HPDE6-E6E7 (cell line): Measurements from ENCODE around the gene TMEM33.
"Not testable (repeated sequence)": the region's sequence is repeated elsewhere in the genome, so short reads cannot be mapped to it uniquely, and the experiment has no call there.

Source experiments
- DNase-seq: peaks from one replicate; pipeline ENCODE4 v3.0.0; 2011; ENCODE audit warnings: missing footprints; ENCODE audit errors: extremely low spot score

Gene TMEM33, protein sequence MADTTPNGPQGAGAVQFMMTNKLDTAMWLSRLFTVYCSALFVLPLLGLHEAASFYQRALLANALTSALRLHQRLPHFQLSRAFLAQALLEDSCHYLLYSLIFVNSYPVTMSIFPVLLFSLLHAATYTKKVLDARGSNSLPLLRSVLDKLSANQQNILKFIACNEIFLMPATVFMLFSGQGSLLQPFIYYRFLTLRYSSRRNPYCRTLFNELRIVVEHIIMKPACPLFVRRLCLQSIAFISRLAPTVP

GRCh38 chr4:41934901-41935651, at the start of gene TMEM33:
Gene TMEM33 (plus strand): TSS chr4:41935429. CDS start chr4:41935485, 56 bp downstream.
- DNase-seq, result peak; percentile 86

DNA sequence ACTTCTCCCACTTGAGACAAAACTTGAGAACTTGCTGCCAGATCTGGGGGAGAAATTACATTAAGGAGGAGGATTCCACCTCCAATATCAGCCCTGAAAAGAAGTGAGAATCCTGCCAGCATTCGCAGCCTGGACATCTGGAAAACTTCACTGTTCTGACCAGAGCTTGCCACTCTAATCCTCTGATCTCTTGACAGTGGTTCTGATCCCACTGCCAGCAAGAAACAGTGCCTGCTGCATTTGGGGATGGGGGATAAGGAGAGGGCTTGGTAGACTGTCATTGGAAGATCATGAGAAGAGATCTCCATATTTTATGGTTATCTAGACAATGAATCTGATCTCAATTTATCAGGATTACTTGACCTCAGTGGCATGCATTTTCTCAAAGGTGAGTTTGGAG, 49.8 kb upstream of the TMEM33 start:
- DNase-seq, result no peak

GRCh38 chr4:41887277-41887676, 48.0 kb upstream of the TMEM33 start:
- no peak for DNase-seq

DNA sequence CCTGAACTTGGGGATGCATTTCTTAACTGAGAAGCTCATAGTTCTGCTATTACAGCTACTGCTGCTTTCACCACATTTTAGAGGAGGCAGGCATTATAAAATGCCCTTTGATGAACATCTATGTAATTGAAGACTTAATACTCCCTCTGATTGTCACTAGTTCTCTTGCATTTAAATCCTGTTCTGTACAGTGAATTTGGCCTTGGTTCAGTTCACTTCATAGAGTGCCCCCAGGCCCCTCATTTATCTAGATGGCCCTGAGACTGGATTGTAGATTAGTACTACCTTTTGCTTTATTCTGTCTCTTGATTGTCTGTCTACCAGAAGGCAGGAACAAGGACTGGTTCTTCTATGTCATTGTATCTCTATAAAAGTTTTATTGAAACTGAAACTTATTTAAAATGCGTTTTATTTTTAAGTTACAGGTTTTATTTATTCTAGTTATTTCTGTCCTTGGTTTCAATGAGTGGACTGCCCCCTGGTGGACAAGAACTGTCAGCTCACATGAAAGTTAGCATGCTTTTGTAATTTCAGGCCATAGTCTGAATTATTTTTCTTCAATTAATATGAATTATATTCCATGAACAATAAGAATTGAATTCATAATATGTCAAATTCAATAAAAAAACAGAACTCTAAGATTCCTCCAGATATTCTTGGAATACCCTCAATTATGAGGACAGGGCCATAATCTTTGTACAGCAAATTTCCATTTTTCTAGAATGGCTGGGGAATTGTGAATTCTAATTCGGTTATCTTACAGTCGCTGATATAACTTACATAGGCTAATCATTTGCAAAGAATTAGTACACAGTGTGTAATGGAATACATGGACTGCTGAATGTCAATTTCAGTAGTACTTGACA, 47.2 kb upstream of the TMEM33 start:
- no peak for DNase-seq

- DNase-seq, result no peak
Observed at GRCh38 chr4:41888687-41889074, 46.5 kb upstream of the TMEM33 start.

- DNase-seq, result no peak
Observed at GRCh38 chr4:41889317-41889716, 45.9 kb upstream of the TMEM33 start.

- DNase-seq, result no peak
Observed at GRCh38 chr4:41890085-41890484, 45.1 kb upstream of the TMEM33 start.

DNA sequence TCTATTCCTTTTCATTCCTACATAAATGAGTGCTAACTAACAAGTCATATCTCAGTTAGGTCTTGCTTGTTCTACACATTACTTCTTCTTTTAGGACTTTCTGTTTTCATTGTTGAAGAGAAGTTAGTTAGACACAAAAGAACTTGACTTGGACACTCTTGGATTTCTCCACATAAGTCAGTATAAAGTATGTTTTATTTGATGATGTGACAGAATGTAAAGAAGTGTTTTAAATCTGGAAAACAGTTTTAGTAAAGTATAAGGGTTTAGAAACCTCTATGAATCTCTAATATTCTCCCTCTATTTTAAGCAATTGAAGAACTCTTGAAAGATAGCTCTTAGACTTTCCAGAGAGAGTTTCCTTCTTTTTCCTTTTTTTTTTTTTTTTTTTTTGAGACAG, 38.6 kb upstream of the TMEM33 start:
- no peak for DNase-seq

GRCh38 chr4:41897698-41898097, 37.5 kb upstream of the TMEM33 start:
- no peak for DNase-seq

- not testable (repeated sequence) for DNase-seq
Observed at GRCh38 chr4:41909136-41909535, 26.1 kb upstream of the TMEM33 start.

DNA sequence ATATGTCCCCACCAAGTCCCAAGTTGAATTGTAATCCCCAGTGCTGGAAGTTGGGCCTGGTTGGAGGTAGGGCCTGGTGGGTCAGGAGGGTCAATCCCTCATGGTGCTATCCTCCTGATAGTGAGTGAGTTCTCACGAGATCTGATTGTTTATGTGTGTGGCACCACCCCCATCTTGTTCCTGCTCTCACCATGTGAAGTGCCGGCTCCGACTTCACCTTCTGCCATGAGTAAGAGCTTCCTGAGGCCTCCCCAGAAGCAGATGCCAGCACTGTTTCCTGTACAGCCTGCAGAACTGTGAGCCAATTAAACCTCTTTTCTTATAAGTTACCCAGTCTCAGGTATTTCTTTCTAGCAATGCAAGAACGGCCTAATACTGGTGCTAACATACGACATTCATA, 22.7 kb upstream of the TMEM33 start:
- no peak for DNase-seq

DNA sequence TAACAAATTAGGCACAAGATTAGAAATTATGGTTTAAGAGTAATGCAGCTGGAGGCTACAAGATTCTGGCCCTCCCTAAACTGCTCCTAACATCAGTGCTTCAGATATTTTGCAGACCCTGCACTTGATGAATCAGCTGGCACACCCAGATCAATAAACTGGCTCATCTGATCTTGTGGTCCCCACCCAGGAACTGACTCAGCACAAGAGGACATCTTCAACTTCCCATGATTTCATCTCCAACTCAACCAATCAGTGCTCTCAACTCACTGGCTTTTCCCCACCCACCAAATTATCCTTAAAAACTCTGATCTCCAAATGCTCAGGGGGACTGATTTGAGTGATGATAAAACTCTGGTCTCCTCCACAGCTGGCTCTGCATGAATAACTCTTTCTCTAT, 21.7 kb upstream of the TMEM33 start:
- no peak for DNase-seq

DNA sequence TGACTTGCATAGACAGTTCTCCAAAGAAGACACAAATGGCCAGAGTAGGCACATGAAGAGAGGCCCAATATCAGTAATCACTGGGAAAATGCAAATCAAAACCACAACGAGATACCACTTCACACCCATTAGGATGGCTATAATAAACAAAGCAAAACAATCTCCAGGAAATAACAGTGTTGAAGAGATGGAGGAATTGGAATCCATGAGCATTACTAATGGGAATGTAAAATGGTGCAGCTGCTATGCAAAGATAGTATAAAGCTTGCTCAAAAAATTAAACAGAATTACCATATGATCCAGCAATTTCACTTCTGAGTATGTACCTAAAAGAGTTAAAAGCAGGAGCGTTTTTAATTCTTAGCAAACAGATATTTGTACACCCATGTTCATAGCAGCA, 17.0 kb upstream of the TMEM33 start:
- DNase-seq, result no peak

- not testable (repeated sequence) for DNase-seq
Observed at GRCh38 chr4:41920416-41920815, 14.8 kb upstream of the TMEM33 start.

- DNase-seq, result no peak
Observed at GRCh38 chr4:41921476-41921875, 13.8 kb upstream of the TMEM33 start.

GRCh38 chr4:41927796-41928499, 7.3 kb upstream of the TMEM33 start:
- DNase-seq, result no peak

DNA sequence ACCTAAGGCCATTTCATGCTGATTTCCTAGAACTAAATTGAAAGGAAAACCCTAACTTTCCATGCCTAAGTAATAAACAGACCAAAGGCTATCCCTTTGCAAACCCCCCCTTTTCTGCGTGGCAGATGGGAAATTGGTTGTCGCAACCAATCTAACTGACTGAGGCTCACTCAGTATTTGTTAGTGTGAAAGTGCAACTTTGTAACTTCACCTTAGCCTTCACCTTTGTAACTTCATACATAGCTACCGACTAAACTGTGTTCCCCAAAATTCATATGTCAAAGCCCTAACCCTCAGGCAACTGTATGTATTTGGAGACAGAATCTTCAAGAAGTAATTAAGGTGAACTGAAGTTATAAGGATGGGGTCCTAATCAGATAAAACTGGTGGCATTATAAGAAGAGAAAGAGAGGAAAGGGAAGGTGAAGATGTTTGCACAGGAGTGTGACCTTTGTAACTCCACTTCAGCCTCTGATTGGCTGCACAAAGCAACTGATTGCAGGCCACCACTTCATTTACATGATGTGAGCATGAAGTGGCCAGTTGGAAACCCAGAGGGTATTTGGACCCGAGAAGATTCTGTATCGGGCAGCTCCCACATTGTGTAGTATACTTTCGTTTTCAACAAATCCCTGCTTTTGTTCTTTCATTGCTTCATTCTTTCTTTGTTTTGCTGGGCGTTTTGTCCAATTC, 4.9 kb upstream of the TMEM33 start:
- no peak for DNase-seq

- DNase-seq, result no peak
Observed at GRCh38 chr4:41932988-41933387, 2.2 kb upstream of the TMEM33 start.

DNA sequence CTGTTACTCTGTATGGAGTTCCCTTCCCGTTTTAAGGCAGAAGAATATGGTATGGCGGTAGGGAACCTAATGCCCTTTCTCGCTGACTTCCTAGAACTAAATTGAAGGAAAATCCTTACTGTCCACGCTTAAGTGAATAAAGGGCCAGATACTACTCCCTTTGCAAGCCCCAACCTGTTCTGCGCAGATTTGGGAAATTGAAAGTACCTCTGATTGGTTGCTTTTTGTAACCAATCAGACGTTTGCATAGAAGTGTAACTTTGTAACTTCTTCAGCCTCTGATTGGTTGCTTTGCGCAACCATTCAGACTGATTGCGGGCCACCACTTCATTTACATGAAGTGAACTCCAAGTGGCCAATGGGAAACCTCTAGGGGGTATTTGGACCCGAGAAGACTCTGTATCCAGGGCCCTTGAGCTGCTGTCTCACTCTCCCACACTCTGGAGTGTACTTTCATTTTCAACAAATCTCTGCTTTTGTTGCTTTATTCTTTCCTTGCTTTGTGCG, 1.2 kb upstream of the TMEM33 start:
- DNase-seq, result no peak

GRCh38 chr4:41934514-41934900, 722 bp upstream of the TMEM33 start:
- DNase-seq, result no peak

GRCh38 chr4:41935652-41936021, 408 bp downstream of the TMEM33 start:
- peak; percentile 16 for DNase-seq
